Ishikawa (cell line): Measurements from ENCODE around the gene CHST11.

Experiments
- CEBPB ChIP-seq: IDR thresholded peaks from 2 replicates; pipeline ENCODE4 v1.6.1; 2012
- CREB1 ChIP-seq: IDR thresholded peaks from 2 replicates; pipeline ENCODE4 v1.6.1; 2012; ENCODE audit warnings: low read depth
- EGR1 ChIP-seq: IDR thresholded peaks from 2 replicates; pipeline ENCODE4 v1.6.1; 2012
- EP300 ChIP-seq: IDR thresholded peaks from 2 replicates; pipeline ENCODE4 v1.6.1; 2012; ENCODE audit warnings: borderline replicate concordance
- FOXM1 ChIP-seq: IDR thresholded peaks from 2 replicates; pipeline ENCODE4 v1.6.1; 2012; ENCODE audit warnings: low read depth, borderline replicate concordance
- NFIC ChIP-seq: IDR thresholded peaks from 2 replicates; pipeline ENCODE4 v1.6.1; 2012
- RAD21 ChIP-seq: IDR thresholded peaks from 2 replicates; pipeline ENCODE4 v1.6.1; 2012; ENCODE audit warnings: low read depth
- REST ChIP-seq: IDR thresholded peaks from 2 replicates; pipeline ENCODE4 v1.6.1; 2012; ENCODE audit warnings: low read depth, mild to moderate bottlenecking
- TAF1 ChIP-seq: IDR thresholded peaks from 2 replicates; pipeline ENCODE4 v1.6.1; 2012; ENCODE audit warnings: low read depth, mild to moderate bottlenecking
- TCF12 ChIP-seq: IDR thresholded peaks from 2 replicates; pipeline ENCODE4 v1.6.1; 2012; ENCODE audit warnings: low read depth
- TEAD4 ChIP-seq: IDR thresholded peaks from 2 replicates; pipeline ENCODE4 v1.6.1; 2012
- USF1 ChIP-seq: IDR thresholded peaks from 2 replicates; pipeline ENCODE4 v1.6.1; 2012
- YY1 ChIP-seq: IDR thresholded peaks from 2 replicates; pipeline ENCODE4 v1.6.1; 2012; ENCODE audit warnings: low read depth
- ZBTB7A ChIP-seq: IDR thresholded peaks from 2 replicates; pipeline ENCODE4 v1.6.1; 2012; ENCODE audit warnings: low read depth
- TF ChIP-seq, protein P1 (sequence below): IDR thresholded peaks from 2 replicates; pipeline ENCODE4 v1.6.1; 2012

The CHST11 gene

GRCh38 chr12:104602896-104603295, 146.1 kb downstream of the CHST11 start:
- TF ChIP-seq NFIC, result no peak
- no peak for TF ChIP-seq YY1
- TF ChIP-seq EP300, result no peak
- no peak for TF ChIP-seq TCF12
- TF ChIP-seq, protein P1, sequence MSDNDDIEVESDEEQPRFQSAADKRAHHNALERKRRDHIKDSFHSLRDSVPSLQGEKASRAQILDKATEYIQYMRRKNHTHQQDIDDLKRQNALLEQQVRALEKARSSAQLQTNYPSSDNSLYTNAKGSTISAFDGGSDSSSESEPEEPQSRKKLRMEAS, result no peak
- TF ChIP-seq TAF1, result no peak
- no peak for TF ChIP-seq ZBTB7A
- no peak for TF ChIP-seq RAD21
- TF ChIP-seq USF1, result no peak
- TF ChIP-seq TEAD4, result no peak

- TF ChIP-seq TAF1, result no peak
- no peak for TF ChIP-seq CREB1
Measured at GRCh38 chr12:104603545-104603973, 146.8 kb downstream of the CHST11 start.

DNA sequence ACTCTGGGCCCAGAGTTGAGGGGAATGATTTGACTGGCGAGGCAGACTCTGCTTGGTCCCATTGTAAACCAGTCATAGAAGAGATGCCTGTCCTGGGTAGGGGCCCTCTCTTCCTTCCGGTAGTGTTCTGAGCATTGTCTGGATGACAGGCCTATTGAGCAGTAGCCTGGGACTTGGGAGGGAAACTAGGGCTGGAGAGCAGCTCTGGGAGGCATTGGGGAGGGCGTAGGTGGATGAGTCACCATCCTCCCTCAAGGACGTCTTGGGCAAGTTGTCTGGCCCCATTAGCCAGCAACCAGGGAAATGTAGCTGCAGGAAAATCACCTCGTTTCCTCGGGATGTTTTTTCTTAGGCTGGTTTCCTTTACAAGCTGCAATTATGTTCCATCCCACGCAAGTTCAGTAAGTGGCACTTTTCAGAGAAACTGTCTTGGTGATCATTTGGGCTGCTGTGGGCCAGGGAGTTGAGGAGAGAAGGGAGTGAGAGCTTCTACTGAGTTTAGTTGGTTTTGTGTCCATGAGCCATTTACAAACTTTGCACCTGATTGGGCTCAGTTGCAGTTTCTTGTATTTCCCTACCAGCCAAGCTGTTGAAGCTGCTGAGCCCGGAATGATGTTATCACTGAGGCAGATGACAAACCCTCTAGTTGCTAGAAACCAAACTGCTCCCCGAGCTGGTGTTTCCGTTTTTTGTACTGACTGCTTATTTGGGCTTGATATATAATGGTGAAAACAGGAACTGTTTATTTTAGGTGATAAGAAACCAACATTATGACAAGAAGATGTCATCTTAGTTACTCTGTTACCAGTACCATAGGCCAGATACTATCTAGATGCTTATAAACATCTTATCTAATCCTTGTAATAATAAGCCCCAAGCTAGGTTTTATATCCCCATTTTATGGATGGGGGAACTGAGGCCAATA, 147.6 kb downstream of the CHST11 start:
- no peak for TF ChIP-seq USF1
- peak; percentile 58; the same call in 1 of the 2 replicates for TF ChIP-seq EGR1

GRCh38 chr12:104604995-104605675, 148.4 kb downstream of the CHST11 start:
- no peak for TF ChIP-seq REST
- TF ChIP-seq USF1, result no peak
- TF ChIP-seq CREB1, result no peak
- TF ChIP-seq, protein P1, result no peak
- TF ChIP-seq RAD21, result no peak
- no peak for TF ChIP-seq FOXM1
- no peak for TF ChIP-seq NFIC
- no peak for TF ChIP-seq TAF1
- TF ChIP-seq TCF12, result no peak
- no peak for TF ChIP-seq CEBPB
- no peak for TF ChIP-seq TEAD4
- TF ChIP-seq EP300, result no peak
- no peak for TF ChIP-seq ZBTB7A
- no peak for TF ChIP-seq EGR1
- no peak for TF ChIP-seq YY1

GRCh38 chr12:104605685-104606084, 148.9 kb downstream of the CHST11 start:
- TF ChIP-seq CEBPB, result no peak
- TF ChIP-seq USF1, result no peak
- no peak for TF ChIP-seq TCF12

DNA sequence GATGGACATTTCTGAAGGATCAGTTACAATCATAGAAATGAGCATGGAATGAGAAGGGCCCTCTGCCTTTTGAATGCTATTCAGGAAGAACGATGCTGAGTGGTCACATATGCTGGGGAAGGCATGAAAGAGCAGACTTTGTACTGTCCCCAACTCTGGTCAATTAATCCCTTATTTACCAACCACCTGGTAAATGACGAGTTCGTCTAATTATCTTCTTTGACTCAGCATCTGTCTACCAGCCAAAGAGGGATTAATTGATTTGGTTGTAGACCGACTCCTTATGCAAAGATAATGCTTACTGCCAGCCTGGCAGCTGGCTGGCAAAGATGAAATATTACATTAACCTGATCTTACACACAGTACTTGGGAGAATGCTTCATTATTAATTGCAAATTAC, 152.2 kb downstream of the CHST11 start:
- no peak for TF ChIP-seq USF1

DNA sequence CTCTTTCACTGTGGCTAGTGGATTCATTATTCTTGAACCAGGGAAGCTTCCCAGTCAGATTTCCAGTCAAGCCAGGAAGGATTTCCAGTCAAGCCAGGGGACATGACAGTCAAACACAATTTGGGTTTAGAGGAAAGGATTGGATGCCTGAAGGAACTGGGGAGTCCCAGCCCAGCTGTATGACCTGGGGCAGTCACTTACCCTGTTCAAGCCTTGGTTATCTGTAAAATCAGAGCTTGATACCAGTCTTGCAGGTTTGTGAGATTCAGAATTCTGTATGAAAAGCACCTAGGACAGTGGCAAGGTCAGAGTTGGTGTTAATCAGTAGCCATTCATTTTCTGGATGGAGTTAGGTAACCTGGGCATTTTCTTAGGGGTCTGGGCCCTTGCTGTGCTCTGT, 152.7 kb downstream of the CHST11 start:
- TF ChIP-seq, protein P1, result no peak
- TF ChIP-seq ZBTB7A (no peak), CREB1 (no peak), CEBPB (no peak), FOXM1 (no peak), TAF1 (no peak), RAD21 (no peak), YY1 (no peak), EP300 (no peak)
